GM23248 (cell line): Measurements from ENCODE around the gene SPTBN5.

Experiments
- EZH2 ChIP-seq: fragments of 200-600 bp; sonication (generic); IDR thresholded peaks from 2 replicates; pipeline ENCODE4 v1.6.1; 2018; ENCODE audit warnings: antibody characterized with exemption, mild to moderate bottlenecking; ENCODE audit not compliant: insufficient read depth, poor library complexity, severe bottlenecking
- EZH2phosphoT487 ChIP-seq: fragments of 200-600 bp; sonication (generic); IDR thresholded peaks from 2 replicates; pipeline ENCODE4 v1.6.1; 2018; ENCODE audit warnings: antibody characterized with exemption, moderate library complexity, mild to moderate bottlenecking, low read depth; ENCODE audit not compliant: insufficient read depth

- TF ChIP-seq EZH2 (no peak), EZH2phosphoT487 (no peak)
These were observed 81.0 kb downstream of the SPTBN5 start for GRCh38 chr15:41812820-41813375.
